ENCODE data around the gene SLC2A11.

SLC2A11 gene

GRCh38 chr22:23822101-23822671, 35.5 kb upstream of the SLC2A11 start:
- Histone ChIP-seq H3K9ac (peak overlapping the region in 2 of 11 experiments; percentile 7 to 9; a peak in 1 of 22 replicates), H4K20me1 (peaks cover 0 to 30% (median 6%) of the 10 kb centered on the region in 11 experiments; a peak in 12 of 22 replicates), H3K27ac (peak overlapping the region in 8 of 11 experiments; percentile 16 to 89 (median 52); a peak in 11 of 22 replicates), H3K9me3 (replicated peaks in 1 of 11) (no peaks in the 10 kb centered on the region), H3K4me1 (peaks cover 60 to 100% (median 97%) of the 10 kb centered on the region in 10 experiments), H3K4me3 (no peak overlapping the region), H3K36me3 (peaks cover 90 to 100% (median 99%) of the 10 kb centered on the region in 11 experiments), H3K4me2 (peak overlapping the region in 4 of 11 experiments; percentile 11 to 77 (median 72); a peak in 3 of 22 replicates), H3K27me3 (no peaks in the 10 kb centered on the region)
- TF ChIP-seq Cebpa-rat (IDR thresholded peaks at IDR 0.05), result no peak

GRCh38 chr22:23823331-23823791, 34.3 kb upstream of the SLC2A11 start:
- Histone ChIP-seq H3K9me3 (replicated peaks in 1 of 11) (no peaks in the 10 kb centered on the region), H3K4me1 (peaks cover 52 to 96% (median 93%) of the 10 kb centered on the region in 10 experiments), H4K20me1 (peaks cover 0 to 38% (median 11%) of the 10 kb centered on the region in 11 experiments; a peak in 12 of 22 replicates), H3K36me3 (peaks cover 90 to 100% (median 98%) of the 10 kb centered on the region in 11 experiments), H3K4me3 (no peak overlapping the region), H3K27me3 (no peaks in the 10 kb centered on the region), H3K9ac (peak overlapping the region in 1 of 11 experiments; percentile 31; a peak in 1 of 22 replicates), H3K4me2 (peak overlapping the region in 5 of 11 experiments; percentile 9 to 84 (median 81); a peak in 6 of 22 replicates), H3K27ac (peak overlapping the region in 5 of 11 experiments; percentile 41 to 89 (median 81); a peak in 8 of 22 replicates)
- no peak for TF ChIP-seq Cebpa-rat (IDR thresholded peaks at IDR 0.05)

- peaks cover 92 to 100% (median 98%) of the 10 kb centered on the region in 11 experiments for H3K36me3 ChIP-seq
- no peak overlapping the region for H3K4me3 ChIP-seq
- H3K27me3 ChIP-seq, result no peaks in the 10 kb centered on the region
- H3K4me2 ChIP-seq, result peak overlapping the region in 9 of 11 experiments; percentile 56 to 84 (median 72); a peak in 19 of 22 replicates
- H4K20me1 ChIP-seq, result peaks cover 1 to 50% (median 16%) of the 10 kb centered on the region in 11 experiments; a peak in 16 of 22 replicates
- peaks cover 40 to 83% (median 80%) of the 10 kb centered on the region in 10 experiments for H3K4me1 ChIP-seq
- no peak for TF ChIP-seq Cebpa-rat (IDR thresholded peaks at IDR 0.05)
- peak overlapping the region in 6 of 11 experiments; percentile 51 to 74 (median 72); a peak in 8 of 22 replicates for H3K9ac ChIP-seq
- H3K9me3 ChIP-seq (replicated peaks in 1 of 11), result no peaks in the 10 kb centered on the region
- peak overlapping the region in 9 of 11 experiments; percentile 61 to 89 (median 78); a peak in 17 of 22 replicates for H3K27ac ChIP-seq
Observed at GRCh38 chr22:23824476-23825245, 33.0 kb upstream of the SLC2A11 start.

GRCh38 chr22:23825246-23825905, 32.3 kb upstream of the SLC2A11 start:
- H3K36me3 ChIP-seq, result peaks cover 96 to 100% (median 98%) of the 10 kb centered on the region in 11 experiments
- H3K27me3 ChIP-seq, result no peaks in the 10 kb centered on the region
- H3K4me3 ChIP-seq, result no peak overlapping the region
- peak overlapping the region in 10 of 11 experiments; percentile 41 to 89 (median 78); a peak in 20 of 22 replicates for H3K27ac ChIP-seq
- H4K20me1 ChIP-seq, result peaks cover 8 to 57% (median 20%) of the 10 kb centered on the region in 11 experiments; a peak in 16 of 22 replicates
- peak overlapping the region; percentile 2 to 74 (median 62); a peak in 18 of 22 replicates for H3K9ac ChIP-seq
- TF ChIP-seq Cebpa-rat (IDR thresholded peaks at IDR 0.05), result no peak
- H3K4me1 ChIP-seq, result peaks cover 33 to 76% (median 73%) of the 10 kb centered on the region in 10 experiments
- no peaks in the 10 kb centered on the region for H3K9me3 ChIP-seq (replicated peaks in 1 of 11)
- peak overlapping the region; percentile 4 to 84 (median 72) for H3K4me2 ChIP-seq

- H4K20me1 ChIP-seq, result peaks cover 18 to 71% (median 32%) of the 10 kb centered on the region in 11 experiments; a peak in 21 of 22 replicates
- TF ChIP-seq Cebpa-rat (IDR thresholded peaks at IDR 0.05), result no peak
- H3K27me3 ChIP-seq, result no peaks in the 10 kb centered on the region
- no peaks in the 10 kb centered on the region for H3K9me3 ChIP-seq (replicated peaks in 1 of 11)
- peak overlapping the region in 9 of 11 experiments; percentile 61 to 89 (median 78); a peak in 18 of 22 replicates for H3K27ac ChIP-seq
- H3K9ac ChIP-seq, result peak overlapping the region in 9 of 11 experiments; percentile 32 to 74 (median 64); a peak in 15 of 22 replicates
- no peak overlapping the region for H3K4me3 ChIP-seq
- H3K36me3 ChIP-seq, result peaks cover 96 to 100% (median 98%) of the 10 kb centered on the region in 11 experiments
- peaks cover 19 to 63% (median 60%) of the 10 kb centered on the region in 10 experiments for H3K4me1 ChIP-seq
- peak overlapping the region; percentile 4 to 84 (median 72) for H3K4me2 ChIP-seq
Observed at GRCh38 chr22:23826510-23827350, 30.9 kb upstream of the SLC2A11 start.

- peaks cover 19 to 55% (median 53%) of the 10 kb centered on the region in 10 experiments for H3K4me1 ChIP-seq
- no peaks in the 10 kb centered on the region for H3K9me3 ChIP-seq (replicated peaks in 1 of 11)
- no peak for TF ChIP-seq Cebpa-rat (IDR thresholded peaks at IDR 0.05)
- peak overlapping the region in 8 of 11 experiments; percentile 18 to 74 (median 68); a peak in 11 of 22 replicates for H3K9ac ChIP-seq
- H3K4me2 ChIP-seq, result peak overlapping the region in 9 of 11 experiments; percentile 56 to 84 (median 72); a peak in 17 of 22 replicates
- no peaks in the 10 kb centered on the region for H3K27me3 ChIP-seq
- peak overlapping the region in 8 of 11 experiments; percentile 68 to 89 (median 80); a peak in 15 of 22 replicates for H3K27ac ChIP-seq
- H4K20me1 ChIP-seq, result peaks cover 25 to 78% (median 39%) of the 10 kb centered on the region in 11 experiments; a peak in 21 of 22 replicates
- H3K4me3 ChIP-seq, result no peak overlapping the region
- peaks cover 96 to 100% (median 98%) of the 10 kb centered on the region in 11 experiments for H3K36me3 ChIP-seq
Observed at GRCh38 chr22:23827351-23827995, 30.2 kb upstream of the SLC2A11 start.

Data from BLaER1 treated with 17β-estradiol and CSF1 and Interleukin-3, amounts not matched to agents 10 nM and 100 nM (cell line).